ENCODE measurements around the gene SLC44A1. TPM values are rescaled to one million over a fixed set of nuclear protein-coding genes. Genes with fewer than 3 reads are reported as not detected.

Gene SLC44A1
- total RNA-seq, 1 donor from 2014 or later = 48.7 TPM

DNA sequence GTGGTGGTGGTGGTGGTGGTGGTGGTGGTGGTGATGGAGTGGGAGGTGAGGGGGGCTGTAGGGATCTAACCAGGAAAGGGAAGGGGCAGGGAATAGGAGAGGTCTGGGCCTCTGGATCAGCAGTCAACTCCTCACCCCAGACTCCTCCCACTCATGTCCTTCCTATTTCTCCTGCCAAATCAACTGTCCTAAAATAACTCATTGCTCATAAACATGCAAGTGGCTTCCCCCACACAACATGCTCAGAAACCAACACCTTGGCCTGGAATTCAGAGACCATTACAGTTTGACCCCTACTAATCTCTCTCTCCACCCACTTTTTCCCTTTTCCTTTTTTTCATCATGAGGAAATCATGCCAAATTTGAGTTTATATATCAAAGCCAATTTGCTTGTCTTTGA, 195.0 kb downstream of the SLC44A1 start:
- DNase-seq (ENCODE audit: low spot score, unreplicated experiment) = no peak
- TF ChIP-seq, protein P1, sequence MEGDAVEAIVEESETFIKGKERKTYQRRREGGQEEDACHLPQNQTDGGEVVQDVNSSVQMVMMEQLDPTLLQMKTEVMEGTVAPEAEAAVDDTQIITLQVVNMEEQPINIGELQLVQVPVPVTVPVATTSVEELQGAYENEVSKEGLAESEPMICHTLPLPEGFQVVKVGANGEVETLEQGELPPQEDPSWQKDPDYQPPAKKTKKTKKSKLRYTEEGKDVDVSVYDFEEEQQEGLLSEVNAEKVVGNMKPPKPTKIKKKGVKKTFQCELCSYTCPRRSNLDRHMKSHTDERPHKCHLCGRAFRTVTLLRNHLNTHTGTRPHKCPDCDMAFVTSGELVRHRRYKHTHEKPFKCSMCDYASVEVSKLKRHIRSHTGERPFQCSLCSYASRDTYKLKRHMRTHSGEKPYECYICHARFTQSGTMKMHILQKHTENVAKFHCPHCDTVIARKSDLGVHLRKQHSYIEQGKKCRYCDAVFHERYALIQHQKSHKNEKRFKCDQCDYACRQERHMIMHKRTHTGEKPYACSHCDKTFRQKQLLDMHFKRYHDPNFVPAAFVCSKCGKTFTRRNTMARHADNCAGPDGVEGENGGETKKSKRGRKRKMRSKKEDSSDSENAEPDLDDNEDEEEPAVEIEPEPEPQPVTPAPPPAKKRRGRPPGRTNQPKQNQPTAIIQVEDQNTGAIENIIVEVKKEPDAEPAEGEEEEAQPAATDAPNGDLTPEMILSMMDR (IDR thresholded peaks at IDR 0.05; ENCODE audit: unreplicated experiment) = no peak
- Mint-ChIP-seq H3K27me3 (no peaks in the 10 kb centered on the region), H3K36me3 (ENCODE audit: insufficient read depth) (peaks cover 3% of the 10 kb centered on the region), H3K4me3 (ENCODE audit: low read depth) (no peak overlapping the region), H3K9me3 (ENCODE audit: low read depth) (peaks cover 6% of the 10 kb centered on the region), H3K27ac (peak overlapping the region; percentile 8), H3K4me1 (ENCODE audit: low read depth) (peaks cover 18% of the 10 kb centered on the region)

DNA sequence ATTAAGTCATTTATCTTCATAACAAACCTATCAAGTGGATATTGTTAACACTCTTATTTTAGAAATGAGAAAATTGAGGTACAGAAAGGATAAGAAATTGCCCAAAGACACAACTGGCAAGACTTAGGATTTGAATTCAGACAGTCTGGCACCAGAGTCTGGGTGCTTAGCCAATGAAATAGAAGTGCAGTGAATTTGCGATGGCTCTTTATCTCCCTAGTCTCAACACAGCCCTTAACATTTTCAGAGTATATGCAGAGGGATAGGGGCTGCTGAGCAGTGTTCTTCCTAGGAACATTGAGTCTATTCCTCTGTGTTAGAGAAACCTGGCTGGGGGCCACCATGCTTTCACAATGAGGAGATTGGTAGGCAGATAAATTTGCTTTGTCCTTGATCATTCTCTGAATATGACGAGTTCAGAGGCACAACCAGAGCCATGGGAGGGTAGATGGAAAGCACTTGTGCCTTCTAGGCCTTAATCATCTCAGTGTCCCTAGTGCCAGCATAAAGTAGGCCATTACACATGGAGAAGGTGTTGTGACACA, 197.2 kb downstream of the SLC44A1 start:
- H3K27me3 Mint-ChIP-seq = no peaks in the 10 kb centered on the region
- no peaks in the 10 kb centered on the region for H3K36me3 Mint-ChIP-seq (ENCODE audit: insufficient read depth)
- TF ChIP-seq, protein P1 (IDR thresholded peaks at IDR 0.05; ENCODE audit: unreplicated experiment) = no peak
- H3K4me1 Mint-ChIP-seq (ENCODE audit: low read depth) = peaks cover 17% of the 10 kb centered on the region
- H3K4me3 Mint-ChIP-seq (ENCODE audit: low read depth) = no peak overlapping the region
- no peaks in the 10 kb centered on the region for H3K9me3 Mint-ChIP-seq (ENCODE audit: low read depth)
- DNase-seq (ENCODE audit: low spot score, unreplicated experiment) = no peak
- H3K27ac Mint-ChIP-seq = no peak overlapping the region

DNA sequence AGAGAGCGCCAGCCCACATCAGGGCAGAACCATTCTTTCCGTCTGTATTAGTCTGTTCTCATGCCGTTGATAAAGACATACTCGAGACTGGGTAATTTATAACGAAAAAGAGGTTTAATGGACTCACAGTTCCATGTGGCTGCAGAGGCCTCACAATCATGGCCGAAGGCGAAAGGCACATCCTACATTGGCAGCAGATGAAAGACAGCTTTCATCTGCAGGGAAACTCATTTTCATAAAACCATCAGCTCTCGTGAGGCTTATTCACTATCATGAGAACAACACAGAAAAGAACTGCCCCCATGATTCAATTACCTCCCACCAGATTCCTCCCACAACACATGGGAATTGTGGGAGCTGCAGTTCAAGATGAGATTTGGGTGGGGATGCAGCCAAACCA, 198.7 kb downstream of the SLC44A1 start:
- Mint-ChIP-seq H3K27ac (no peak overlapping the region), H3K27me3 (no peaks in the 10 kb centered on the region), H3K36me3 (ENCODE audit: insufficient read depth) (no peaks in the 10 kb centered on the region), H3K4me3 (ENCODE audit: low read depth) (no peak overlapping the region), H3K9me3 (ENCODE audit: low read depth) (no peaks in the 10 kb centered on the region), H3K4me1 (ENCODE audit: low read depth) (peaks cover 10% of the 10 kb centered on the region)
- TF ChIP-seq, protein P1 (IDR thresholded peaks at IDR 0.05; ENCODE audit: unreplicated experiment) = no peak
- no peak for DNase-seq (ENCODE audit: low spot score, unreplicated experiment)

DNA sequence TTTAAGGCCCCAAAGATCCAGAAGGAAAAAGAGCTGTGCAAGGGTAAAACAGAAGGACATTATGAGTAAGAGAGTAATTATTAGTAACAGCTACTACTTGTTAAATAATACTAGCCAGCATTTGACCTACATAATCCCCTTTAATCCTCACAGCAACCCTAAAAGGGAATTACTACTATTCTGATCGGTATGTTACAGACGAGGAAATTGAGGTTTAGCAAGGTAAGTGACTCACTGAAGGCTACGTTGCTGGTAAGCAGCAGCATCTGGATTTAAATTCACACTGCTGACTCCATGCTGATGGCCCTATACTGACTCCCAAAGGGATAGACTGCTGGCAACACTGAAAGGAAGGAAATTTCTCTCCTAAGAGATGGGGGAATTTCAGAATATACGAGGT, 199.7 kb downstream of the SLC44A1 start:
- H3K27ac Mint-ChIP-seq = no peak overlapping the region
- H3K4me1 Mint-ChIP-seq (ENCODE audit: low read depth) = peaks cover 9% of the 10 kb centered on the region
- H3K27me3 Mint-ChIP-seq = no peaks in the 10 kb centered on the region
- no peaks in the 10 kb centered on the region for H3K9me3 Mint-ChIP-seq (ENCODE audit: low read depth)
- TF ChIP-seq, protein P1 (IDR thresholded peaks at IDR 0.05; ENCODE audit: unreplicated experiment) = no peak
- no peaks in the 10 kb centered on the region for H3K36me3 Mint-ChIP-seq (ENCODE audit: insufficient read depth)
- DNase-seq (ENCODE audit: low spot score, unreplicated experiment) = no peak
- H3K4me3 Mint-ChIP-seq (ENCODE audit: low read depth) = no peak overlapping the region

DNA sequence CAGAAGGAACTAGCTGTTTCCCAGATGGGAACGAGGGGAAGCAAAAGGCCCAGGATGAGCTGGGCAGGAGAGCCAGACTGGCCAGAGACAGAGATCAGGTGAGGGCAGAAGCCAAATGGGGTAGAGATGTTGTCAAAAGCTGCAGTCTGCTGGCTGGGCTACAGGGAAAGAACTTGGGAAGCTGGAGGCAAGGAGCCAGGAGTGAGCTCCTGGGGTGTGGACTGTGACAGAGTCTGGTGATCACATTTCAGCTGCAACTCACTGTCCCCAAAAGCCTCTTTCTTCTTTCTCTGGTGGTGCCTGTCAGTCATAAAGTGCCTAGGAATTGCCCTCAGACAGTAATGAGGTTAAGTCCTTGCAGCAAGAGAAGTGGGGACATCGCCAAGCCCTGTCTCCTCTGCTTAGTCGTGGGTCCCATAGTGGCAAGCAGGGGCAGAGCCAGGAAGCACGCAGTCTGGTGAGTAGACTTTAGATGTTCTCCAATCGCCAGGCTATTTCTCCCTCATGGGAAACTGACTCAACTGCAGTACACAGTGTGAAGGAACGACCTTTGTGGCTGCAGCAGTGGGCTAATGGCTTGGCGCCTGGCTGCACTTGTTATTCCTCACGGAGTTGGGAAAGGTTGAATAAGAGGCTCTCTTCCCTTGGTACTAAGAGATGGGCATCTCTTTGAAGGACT, 200.9 kb downstream of the SLC44A1 start:
- Mint-ChIP-seq H3K36me3 (ENCODE audit: insufficient read depth) (no peaks in the 10 kb centered on the region), H3K4me1 (ENCODE audit: low read depth) (peaks cover 20% of the 10 kb centered on the region), H3K4me3 (ENCODE audit: low read depth) (no peak overlapping the region), H3K9me3 (ENCODE audit: low read depth) (no peaks in the 10 kb centered on the region), H3K27ac (no peak overlapping the region), H3K27me3 (no peaks in the 10 kb centered on the region)
- no peak for DNase-seq (ENCODE audit: low spot score, unreplicated experiment)
- TF ChIP-seq, protein P1 (IDR thresholded peaks at IDR 0.05; ENCODE audit: unreplicated experiment) = no peak
